LNCaP clone FGC (cell line): ENCODE measurements around the gene B4GALT2.

Experiments used
- DNase-seq: peaks from one replicate; pipeline ENCODE4 v3.0.0-alpha.2; 2011; ENCODE audit warnings: low read depth
- H3K4me3 ChIP-seq: 2 replicates; pipeline ENCODE4 v1.5.1; 2011; ENCODE audit warnings: mild to moderate bottlenecking, low read depth, low read length, control low read depth
- CTCF ChIP-seq: IDR thresholded peaks from 2 replicates; pipeline ENCODE4 v1.5.1; 2012; ENCODE audit warnings: mild to moderate bottlenecking; ENCODE audit not compliant: control insufficient read depth, insufficient read depth; ENCODE audit errors: extremely low read depth

B4GALT2 gene

GRCh38 chr1:43993206-43993914 lies 14.3 kb downstream of the B4GALT2 start:
- no peak for TF ChIP-seq CTCF
- H3K4me3 ChIP-seq = no peak overlapping the region
- no peak for DNase-seq

GRCh38 chr1:43994071-43994470 lies 15.1 kb downstream of the B4GALT2 start:
- no peak overlapping the region for H3K4me3 ChIP-seq
- no peak for TF ChIP-seq CTCF
- DNase-seq = no peak

GRCh38 chr1:43994794-43995790 lies 16.1 kb downstream of the B4GALT2 start:
- TF ChIP-seq CTCF = peak; percentile 24; the same call in 1 of the 2 replicates
- no peak for DNase-seq
- H3K4me3 ChIP-seq = no peak overlapping the region

- no peak for TF ChIP-seq CTCF
- DNase-seq = no peak
- H3K4me3 ChIP-seq = no peak overlapping the region
Observed at GRCh38 chr1:43995984-43996732, 17.1 kb downstream of the B4GALT2 start.

GRCh38 chr1:43996733-43997115 lies 17.7 kb downstream of the B4GALT2 start:
- DNase-seq = no peak
- H3K4me3 ChIP-seq = no peak overlapping the region
- TF ChIP-seq CTCF = no peak

- no peak for TF ChIP-seq CTCF
- H3K4me3 ChIP-seq = no peak overlapping the region
- DNase-seq = no peak
Observed at GRCh38 chr1:43997295-43997999, 18.4 kb downstream of the B4GALT2 start.
